Brain microvascular endothelial cell (primary cell): ENCODE measurements around the gene LDB3.
"Not testable (repeated sequence)": the region's sequence is repeated elsewhere in the genome, so short reads cannot be mapped to it uniquely, and the experiment has no call there.

Experiments
- DNase-seq: peaks from one replicate; pipeline ENCODE4 v3.0.0-alpha.2; 2020
- H3K27ac ChIP-seq: fragments of 250-450 bp; sonication (Bioruptor Pico); 2 replicates; pipeline ENCODE4 v1.5.1; 2020; ENCODE audit warnings: mild to moderate bottlenecking, moderate library complexity
- H3K27me3 ChIP-seq: fragments of 250-450 bp; sonication (Bioruptor Pico); replicated peaks from 2 replicates; pipeline ENCODE4 v1.5.1; 2020; ENCODE audit warnings: mild to moderate bottlenecking
- H3K36me3 ChIP-seq: fragments of 250-450 bp; sonication (Bioruptor Pico); replicated peaks from 2 replicates; pipeline ENCODE4 v1.5.1; 2020; ENCODE audit warnings: mild to moderate bottlenecking
- H3K4me3 ChIP-seq: 2 replicates; pipeline ENCODE4 v1.5.1; 2011; ENCODE audit warnings: low read depth, mild to moderate bottlenecking, control low read depth, low read length, moderate library complexity
- in situ Hi-C: cut with HindIII; loops from 2 replicates; pipeline ENCODE4 v1.10.0; 2017; ENCODE audit warnings: low sequenced_read_pairs, low pct_ligation_motif_present
- TF ChIP-seq, protein P1 (sequence below): IDR thresholded peaks from 2 replicates; pipeline ENCODE4 v1.5.1; 2011; ENCODE audit warnings: low read depth, mild to moderate bottlenecking, moderate library complexity, low read length, control low read depth, inconsistent platforms; ENCODE audit errors: missing control alignments

Gene LDB3

DNA sequence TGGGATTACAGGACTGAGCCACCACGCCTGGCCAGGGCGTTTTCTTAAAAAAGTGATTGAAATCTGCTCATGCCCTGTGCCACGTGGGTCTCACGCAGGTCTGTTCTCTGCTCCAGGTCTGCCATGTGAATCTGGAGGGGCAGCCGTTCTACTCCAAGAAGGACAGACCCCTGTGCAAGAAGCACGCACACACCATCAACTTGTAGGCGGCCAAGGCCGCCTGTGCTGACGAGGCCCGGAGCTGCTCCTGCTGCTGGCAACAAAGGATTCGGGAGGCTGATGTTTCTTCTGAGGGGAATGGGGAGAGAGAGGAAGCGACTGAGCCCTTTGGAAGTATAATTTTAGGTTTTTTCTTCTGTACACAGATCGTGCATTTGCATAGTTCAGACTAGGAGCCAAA, 64.5 kb downstream of the LDB3 start:
- TF ChIP-seq, protein P1, sequence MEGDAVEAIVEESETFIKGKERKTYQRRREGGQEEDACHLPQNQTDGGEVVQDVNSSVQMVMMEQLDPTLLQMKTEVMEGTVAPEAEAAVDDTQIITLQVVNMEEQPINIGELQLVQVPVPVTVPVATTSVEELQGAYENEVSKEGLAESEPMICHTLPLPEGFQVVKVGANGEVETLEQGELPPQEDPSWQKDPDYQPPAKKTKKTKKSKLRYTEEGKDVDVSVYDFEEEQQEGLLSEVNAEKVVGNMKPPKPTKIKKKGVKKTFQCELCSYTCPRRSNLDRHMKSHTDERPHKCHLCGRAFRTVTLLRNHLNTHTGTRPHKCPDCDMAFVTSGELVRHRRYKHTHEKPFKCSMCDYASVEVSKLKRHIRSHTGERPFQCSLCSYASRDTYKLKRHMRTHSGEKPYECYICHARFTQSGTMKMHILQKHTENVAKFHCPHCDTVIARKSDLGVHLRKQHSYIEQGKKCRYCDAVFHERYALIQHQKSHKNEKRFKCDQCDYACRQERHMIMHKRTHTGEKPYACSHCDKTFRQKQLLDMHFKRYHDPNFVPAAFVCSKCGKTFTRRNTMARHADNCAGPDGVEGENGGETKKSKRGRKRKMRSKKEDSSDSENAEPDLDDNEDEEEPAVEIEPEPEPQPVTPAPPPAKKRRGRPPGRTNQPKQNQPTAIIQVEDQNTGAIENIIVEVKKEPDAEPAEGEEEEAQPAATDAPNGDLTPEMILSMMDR: no peak
- Histone ChIP-seq H3K4me3 (no peak overlapping the region), H3K27ac (no peak overlapping the region), H3K36me3 (no peaks in the 10 kb centered on the region), H3K27me3 (no peaks in the 10 kb centered on the region)
- no peak for DNase-seq
- in situ Hi-C loops: no loop called here

DNA sequence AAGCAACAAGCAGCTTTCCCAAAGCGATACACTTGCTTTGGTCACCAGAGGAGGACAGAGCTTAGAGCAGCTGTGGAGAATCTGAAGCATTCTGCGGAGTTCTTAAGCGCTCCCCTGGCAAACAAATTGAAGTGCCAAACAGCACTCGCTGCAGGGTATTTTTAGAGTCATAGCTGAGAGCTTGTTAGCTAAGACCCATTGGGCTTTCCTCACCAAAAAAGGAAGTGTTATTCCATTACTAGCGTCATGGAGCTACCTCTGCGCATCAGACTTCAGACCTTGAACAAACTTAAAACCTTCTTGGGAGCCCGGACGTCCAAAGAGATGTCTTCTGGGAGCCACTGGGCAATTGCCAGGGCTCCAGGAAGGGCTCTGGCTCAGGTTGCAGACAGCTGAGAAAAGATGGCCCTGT, 65.0 kb downstream of the LDB3 start:
- no peak for DNase-seq
- no peak overlapping the region for H3K4me3 ChIP-seq
- in situ Hi-C loops: no loop called here
- H3K27ac ChIP-seq: no peak overlapping the region
- no peaks in the 10 kb centered on the region for H3K36me3 ChIP-seq
- H3K27me3 ChIP-seq: no peaks in the 10 kb centered on the region
- TF ChIP-seq, protein P1: no peak

DNA sequence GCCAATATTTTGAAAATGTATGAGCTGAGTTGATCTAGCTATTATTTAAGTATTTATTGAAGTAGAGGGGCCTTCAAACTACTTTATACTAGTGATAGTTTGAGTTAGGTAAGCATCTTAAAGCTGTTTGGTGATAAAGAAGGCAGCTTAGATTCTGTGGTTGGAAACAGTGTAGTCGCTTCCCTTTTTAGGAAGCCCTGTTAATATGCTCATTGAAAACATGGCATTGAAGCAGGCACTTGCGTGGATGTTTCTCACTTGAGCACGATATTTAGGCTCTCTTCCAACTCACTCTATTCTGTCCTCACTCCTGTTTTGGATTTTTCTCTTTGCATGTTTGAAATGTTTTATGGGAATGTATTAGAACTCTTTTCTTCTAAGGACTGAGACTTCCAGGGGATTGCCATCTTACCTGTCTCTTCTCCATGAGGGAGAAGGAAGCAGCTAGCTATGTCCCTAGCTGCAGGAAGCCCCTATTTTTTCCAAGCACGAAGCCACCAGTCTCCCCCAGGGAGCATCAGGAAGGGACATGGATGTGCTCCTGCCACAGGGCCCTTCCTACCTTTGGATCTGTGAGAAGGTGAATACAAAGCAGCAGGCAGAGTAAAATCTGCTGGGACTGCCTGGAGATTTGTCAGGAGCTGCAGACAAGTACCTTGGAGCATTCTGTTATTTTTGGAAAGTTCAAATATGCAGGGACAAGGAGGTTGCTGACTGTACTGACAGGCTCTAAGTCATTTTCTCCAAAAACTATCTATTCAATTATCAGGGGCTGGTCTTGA, 66.1 kb downstream of the LDB3 start:
- no peak overlapping the region for H3K27ac ChIP-seq
- no peak for DNase-seq
- no peaks in the 10 kb centered on the region for H3K36me3 ChIP-seq
- H3K4me3 ChIP-seq: no peak overlapping the region
- H3K27me3 ChIP-seq: no peaks in the 10 kb centered on the region
- TF ChIP-seq, protein P1: no peak
- in situ Hi-C loops: no loop called here

DNA sequence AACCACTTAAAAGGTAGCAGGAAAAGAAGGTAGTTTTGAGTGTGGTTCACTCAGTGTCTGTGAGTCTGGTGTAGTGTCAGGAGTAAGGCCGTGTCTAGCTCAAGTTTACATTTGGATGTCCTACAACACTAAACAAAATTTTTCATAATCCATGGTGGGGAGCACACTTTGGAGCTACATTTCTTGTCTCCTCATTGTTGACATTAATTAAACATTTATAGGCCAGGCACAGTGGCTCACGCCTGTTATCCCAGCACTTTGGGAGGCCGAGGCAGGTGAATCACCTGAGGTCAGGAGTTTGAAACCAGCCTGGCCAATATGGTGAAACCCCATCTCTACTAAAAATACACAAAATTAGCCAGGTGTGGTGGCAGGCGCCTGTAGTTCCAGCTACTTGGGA, 67.0 kb downstream of the LDB3 start:
- H3K27me3 ChIP-seq, H3K27ac ChIP-seq, DNase-seq, H3K36me3 ChIP-seq, H3K4me3 ChIP-seq, in situ Hi-C loops: not testable (repeated sequence)

DNA sequence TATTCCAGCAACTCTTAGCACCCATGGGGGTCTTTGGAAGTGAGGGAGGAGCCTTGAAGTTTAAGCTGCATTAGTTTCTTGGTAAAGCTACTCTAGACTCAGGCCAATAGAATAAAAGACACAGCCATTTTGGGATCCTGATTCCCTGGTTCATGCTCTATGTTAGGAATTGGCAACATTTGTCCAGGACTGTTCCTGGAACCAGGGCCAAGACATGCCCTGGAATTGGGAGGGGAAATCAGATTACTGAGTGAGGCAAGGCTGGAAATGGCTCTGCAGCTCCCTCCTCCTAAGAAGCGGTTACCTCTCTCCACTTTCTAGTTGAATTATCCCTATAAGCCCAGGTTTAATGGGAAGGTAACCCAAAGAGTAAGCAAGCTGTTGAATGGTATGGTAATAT, 73.9 kb downstream of the LDB3 start:
- no peak overlapping the region for H3K27ac ChIP-seq
- H3K4me3 ChIP-seq: no peak overlapping the region
- DNase-seq: no peak
- no peaks in the 10 kb centered on the region for H3K27me3 ChIP-seq
- no peaks in the 10 kb centered on the region for H3K36me3 ChIP-seq
- TF ChIP-seq, protein P1: no peak
- in situ Hi-C loops: no loop called here

DNA sequence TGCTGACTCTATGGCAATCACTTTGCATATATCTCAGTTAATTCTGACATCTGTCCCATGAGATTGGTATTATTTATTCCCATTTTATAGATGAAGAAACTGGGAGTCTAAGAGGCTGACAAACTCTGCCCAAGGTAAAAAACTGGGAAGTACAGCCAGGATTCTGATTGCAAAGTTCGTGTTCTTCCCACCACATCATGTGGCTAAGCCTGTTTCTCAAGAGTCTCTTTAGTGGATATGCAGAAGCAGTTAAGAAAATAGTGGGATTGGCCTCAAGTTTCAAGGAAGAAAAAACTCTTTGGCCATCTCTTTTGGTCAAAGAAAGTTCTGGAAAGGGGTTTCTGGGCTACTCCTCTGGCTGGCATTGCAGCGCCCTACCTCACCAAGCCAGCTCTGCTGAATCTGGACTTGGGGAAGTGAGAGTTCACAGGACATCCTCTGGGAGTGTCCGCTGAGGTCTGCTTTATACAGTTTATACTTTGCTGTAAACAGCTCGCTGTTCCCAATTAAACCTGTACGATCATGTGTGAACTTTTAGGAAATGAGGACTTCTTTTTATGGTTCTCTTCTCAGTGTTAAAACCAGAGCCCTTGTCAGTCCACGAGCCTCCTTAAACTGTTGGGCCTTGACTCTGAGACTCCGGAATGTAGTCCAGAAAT, 75.9 kb downstream of the LDB3 start:
- Histone ChIP-seq H3K36me3 (no peaks in the 10 kb centered on the region), H3K4me3 (no peak overlapping the region), H3K27me3 (no peaks in the 10 kb centered on the region), H3K27ac (no peak overlapping the region)
- in situ Hi-C loops: no loop called here
- TF ChIP-seq, protein P1: no peak
- DNase-seq: no peak
